H1 (cell line): ENCODE measurements around the gene INPP5A. TPM values are rescaled to one million over a fixed set of nuclear protein-coding genes. Genes with fewer than 3 reads are reported as not detected.

Experiments
- CTCF ChIA-PET: fragments of 300-600 bp; sonication (Branson Sonifier 250); formaldehyde crosslinking; loops from one replicate; lab custom pipeline; 2021; ENCODE audit not compliant: partially characterized antibody; lab: Charles Lee
- POLR2A ChIA-PET: fragments of 300-600 bp; sonication (Branson Sonifier 250); formaldehyde crosslinking; loops from one replicate; lab custom pipeline; 2021; ENCODE audit warnings: inconsistent platforms; ENCODE audit not compliant: partially characterized antibody; lab: Charles Lee
- DNase-seq, 2 experiments: peaks; one replicate each; pipeline versions ENCODE4 v3.0.0 to v3.0.0-alpha.2; 2010 to 2022; ENCODE audit warnings: low spot score in 2 of 2, low read depth in 1 of 2, mixed read lengths in 1 of 2
- FAIRE-seq: peaks from 2 replicates; lab custom pipeline; 2011; peaks lifted over from hg19 to GRCh38; lab: Jason Lieb, UNC
- H2AFZ ChIP-seq: 2 replicates; pipeline ENCODE4 v1.8.1; 2012; ENCODE audit warnings: low read length, inconsistent platforms
- H2AK5ac ChIP-seq: 2 replicates; pipeline ENCODE4 v1.6.1; 2013; ENCODE audit warnings: low read depth, low read length
- H2BK120ac ChIP-seq: replicated peaks from 2 replicates; pipeline ENCODE3; 2013; ENCODE audit warnings: low read depth, low read length, inconsistent platforms
- H2BK12ac ChIP-seq: 2 replicates; pipeline ENCODE4 v1.6.1; 2013; ENCODE audit warnings: low read depth, low read length
- H2BK15ac ChIP-seq: 2 replicates; pipeline ENCODE4 v1.6.1; 2013; ENCODE audit warnings: low read length
- H2BK20ac ChIP-seq: 2 replicates; pipeline ENCODE4 v1.6.1; 2013; ENCODE audit warnings: low read length
- H2BK5ac ChIP-seq: 2 replicates; pipeline ENCODE4 v1.6.1; 2013; ENCODE audit warnings: low read depth, low read length
- H3K14ac ChIP-seq: 2 replicates; pipeline ENCODE4 v1.6.1; 2013; ENCODE audit warnings: inconsistent platforms; ENCODE audit not compliant: insufficient read length
- H3K18ac ChIP-seq: 2 replicates; pipeline ENCODE4 v1.6.1; 2013; ENCODE audit warnings: low read length; ENCODE audit errors: extremely low read depth
- H3K23ac ChIP-seq: 2 replicates; pipeline ENCODE4 v1.6.1; 2013; ENCODE audit warnings: inconsistent platforms; ENCODE audit not compliant: insufficient read length
- H3K23me2 ChIP-seq: 2 replicates; pipeline ENCODE4 v1.6.1; 2013; ENCODE audit warnings: low read depth, low read length
- H3K27ac ChIP-seq: 2 replicates; pipeline ENCODE4 v1.6.1; 2011; ENCODE audit warnings: low read depth, low read length, inconsistent platforms
- H3K27me3 ChIP-seq, 4 experiments: replicated peaks in 1 of 4; 1 replicate in 1 of 4; 2 replicates in 3 of 4; pipeline versions ENCODE4 v1.6.1 to v1.8.1; 2011 to 2013; ENCODE audit warnings: low read length in 3 of 4, mild to moderate bottlenecking in 3 of 4, inconsistent platforms in 2 of 4, mixed read lengths in 2 of 4, moderate library complexity in 1 of 4; ENCODE audit not compliant: control insufficient read depth in 3 of 4, insufficient read depth in 3 of 4; ENCODE audit errors: extremely low read depth in 1 of 4
- H3K36me3 ChIP-seq, 4 experiments: 2 replicates each; pipeline versions ENCODE4 v1.6.1 to v1.8.1; 2011 to 2013; ENCODE audit warnings: mild to moderate bottlenecking in 4 of 4, low read length in 3 of 4, moderate library complexity in 2 of 4, control low read depth in 1 of 4, inconsistent platforms in 1 of 4; ENCODE audit not compliant: insufficient read depth in 4 of 4, control insufficient read depth in 2 of 4
- H3K4ac ChIP-seq: replicated peaks from 2 replicates; pipeline ENCODE3; 2013; ENCODE audit warnings: low read length, low read depth, mixed read lengths, inconsistent platforms; ENCODE audit not compliant: insufficient read length
- H3K4me1 ChIP-seq, 4 experiments: replicated peaks in 1 of 4; 1 replicate in 1 of 4; 2 replicates in 3 of 4; pipeline versions ENCODE4 v1.6.1 to v1.8.1; 2011 to 2013; ENCODE audit warnings: low read length in 3 of 4, inconsistent platforms in 2 of 4, mixed read lengths in 1 of 4; ENCODE audit not compliant: insufficient read depth in 4 of 4, control insufficient read depth in 3 of 4
- H3K4me2 ChIP-seq, 2 experiments: 2 replicates each; pipeline versions ENCODE4 v1.6.1 to v1.8.1; 2011 to 2013; ENCODE audit warnings: low read depth in 2 of 2, low read length in 2 of 2, control low read depth in 1 of 2, inconsistent platforms in 1 of 2, mild to moderate bottlenecking in 1 of 2; ENCODE audit not compliant: insufficient read depth in 1 of 2
- H3K4me3 ChIP-seq, 4 experiments: fragments of 200-600, 300-600 bp in 1 of 4; sonication (generic), shearing (Covaris generic), sonication (Bioruptor Twin) in 1 of 4; 2 replicates each; pipeline versions ENCODE4 v1.5.1 to v1.8.1; 2011 to 2016; ENCODE audit warnings: low read length in 4 of 4, low read depth in 3 of 4, control low read depth in 2 of 4, inconsistent platforms in 2 of 4, mild to moderate bottlenecking in 2 of 4, mixed read lengths in 1 of 4, moderate library complexity in 1 of 4; ENCODE audit not compliant: insufficient read depth in 2 of 4; ENCODE audit errors: extremely low read depth in 1 of 4
- H3K56ac ChIP-seq: replicated peaks from 2 replicates; pipeline ENCODE3; 2013; ENCODE audit warnings: low read depth, mild to moderate bottlenecking, mixed read lengths, low read length, inconsistent platforms; ENCODE audit not compliant: insufficient read length
- H3K79me1 ChIP-seq: 2 replicates; pipeline ENCODE4 v1.6.1; 2013; ENCODE audit warnings: low read depth, low read length, control low read depth
- H3K79me2 ChIP-seq, 2 experiments: 2 replicates each; pipeline versions ENCODE4 v1.6.1 to v1.8.1; 2012 to 2013; ENCODE audit warnings: low read length in 2 of 2, mild to moderate bottlenecking in 2 of 2, inconsistent platforms in 1 of 2; ENCODE audit not compliant: insufficient read depth in 2 of 2, control insufficient read depth in 1 of 2
- H3K9ac ChIP-seq, 4 experiments: replicated peaks in 1 of 4; 1 replicate in 1 of 4; 2 replicates in 3 of 4; pipeline versions ENCODE4 v1.6.1 to v1.8.1; 2011 to 2013; ENCODE audit warnings: low read depth in 3 of 4, low read length in 3 of 4, control low read depth in 2 of 4, mild to moderate bottlenecking in 2 of 4, moderate library complexity in 2 of 4, inconsistent platforms in 1 of 4; ENCODE audit errors: extremely low read depth in 1 of 4
- H3K9me3 ChIP-seq, 2 experiments: 2 replicates each; pipeline versions ENCODE4 v1.6.1 to v1.8.1; 2012 to 2013; ENCODE audit warnings: mild to moderate bottlenecking in 2 of 2, moderate library complexity in 2 of 2, control low read depth in 1 of 2, inconsistent platforms in 1 of 2, low read depth in 1 of 2, low read length in 1 of 2, mixed read lengths in 1 of 2; ENCODE audit not compliant: insufficient read depth in 2 of 2
- H4K20me1 ChIP-seq, 2 experiments: replicated peaks in 1 of 2; 2 replicates each; pipeline versions ENCODE3 to v1.8.1; 2011 to 2013; ENCODE audit warnings: inconsistent platforms in 2 of 2, low read length in 2 of 2, mild to moderate bottlenecking in 1 of 2; ENCODE audit not compliant: insufficient read depth in 2 of 2, control insufficient read depth in 1 of 2
- H4K5ac ChIP-seq: 2 replicates; pipeline ENCODE4 v1.6.1; 2013; ENCODE audit warnings: low read length, low read depth, mixed read lengths, inconsistent platforms; ENCODE audit not compliant: insufficient read length
- H4K8ac ChIP-seq: 2 replicates; pipeline ENCODE4 v1.8.0; 2013; ENCODE audit warnings: mild to moderate bottlenecking, moderate library complexity, low read length, inconsistent platforms; ENCODE audit not compliant: insufficient read depth; ENCODE audit errors: extremely low read depth
- H4K91ac ChIP-seq: replicated peaks from 2 replicates; pipeline ENCODE3; 2013; ENCODE audit warnings: low read length, mixed read lengths, inconsistent platforms; ENCODE audit not compliant: insufficient read length
- CBX5 ChIP-seq: fragments of 300-800, 300-1000 bp; sonication (generic); IDR thresholded peaks from 2 replicates; pipeline ENCODE4 v1.7.1; 2016; ENCODE audit warnings: antibody characterized with exemption, low read length, low read depth
- CBX8 ChIP-seq: fragments of 300-800, 300-1000 bp; sonication (generic); IDR thresholded peaks from 2 replicates; pipeline ENCODE4 v1.7.1; 2016; ENCODE audit warnings: low read depth, low read length, borderline replicate concordance
- CTCF ChIP-seq, 3 experiments: IDR thresholded peaks; 1 replicate in 2 of 3; 2 replicates in 1 of 3; pipeline versions ENCODE4 v1.5.1 to v1.6.1; 2011; ENCODE audit warnings: low read length in 3 of 3, mild to moderate bottlenecking in 3 of 3, inconsistent platforms in 2 of 3, low read depth in 1 of 3, moderate library complexity in 1 of 3; ENCODE audit not compliant: insufficient read depth in 1 of 3; ENCODE audit errors: control extremely low read depth in 1 of 3
- JUN ChIP-seq: IDR thresholded peaks from 2 replicates; pipeline ENCODE4 v1.6.1; 2011; ENCODE audit warnings: low read depth, mild to moderate bottlenecking, improper control_type of control experiment, low read length
- PHF8 ChIP-seq: fragments of 200-600 bp; sonication (generic); conservative IDR thresholded peaks from 2 replicates; pipeline ENCODE4 v1.7.1; 2012; ENCODE audit warnings: low read depth, mild to moderate bottlenecking, inconsistent platforms, low read length, moderate library complexity
- SIN3A ChIP-seq, 2 experiments: IDR thresholded peaks in 1 of 2; conservative IDR thresholded peaks in 1 of 2; 2 replicates each; pipeline ENCODE4 v1.6.1; 2011 to 2012; ENCODE audit warnings: low read length in 2 of 2, improper control_type of control experiment in 1 of 2, low read depth in 1 of 2, mild to moderate bottlenecking in 1 of 2
- SP1 ChIP-seq: IDR thresholded peaks from 2 replicates; pipeline ENCODE4 v1.6.1; 2011; ENCODE audit warnings: low read depth, low read length
- SP2 ChIP-seq: IDR thresholded peaks from 2 replicates; pipeline ENCODE4 v1.6.1; 2012; ENCODE audit warnings: mild to moderate bottlenecking, low read length, inconsistent platforms
- SP4 ChIP-seq: IDR thresholded peaks from 2 replicates; pipeline ENCODE4 v1.6.1; 2012; ENCODE audit warnings: low read length, inconsistent platforms
- TAF7 ChIP-seq: optimal IDR thresholded peaks from 2 replicates; pipeline ENCODE3; 2011; ENCODE audit warnings: low read depth, mild to moderate bottlenecking, inconsistent platforms, low read length, moderate library complexity, borderline replicate concordance
- TBP ChIP-seq: IDR thresholded peaks from 2 replicates; pipeline ENCODE4 v1.6.1; 2011; ENCODE audit warnings: low read depth, low read length, improper control_type of control experiment
- TEAD4 ChIP-seq: IDR thresholded peaks from 2 replicates; pipeline ENCODE4 v1.6.1; 2012; ENCODE audit warnings: low read depth, low read length, inconsistent platforms, mixed read lengths
- WGBS, 2 experiments: shearing (Covaris generic) in 1 of 2; methylation state at CpG; one replicate each; pipeline versions ENCODE4 v1.1.6 to v1.1.7; 2013 to 2015; ENCODE audit warnings: low lambda C conversion rate in 2 of 2, mixed read lengths in 2 of 2, inconsistent platforms in 1 of 2, low coverage in 1 of 2, missing lambda C conversion rate in 1 of 2; ENCODE audit not compliant: insufficient replicate concordance in 2 of 2, insufficient coverage in 1 of 2, insufficient read length in 1 of 2; ENCODE audit errors: extremely low coverage in 1 of 2, missing lambda C conversion rate in 1 of 2; 5-methylcytosine and 5-hydroxymethylcytosine counted together
- polyA plus RNA-seq, 7 experiments: library from polyadenylated mRNA; depleted of rRNA in 3 of 7; stranded (reverse) in 5 of 7; unstranded in 2 of 7; fragments of >200 nt in 5 of 7; fragments of 200-250 nt in 2 of 7; gene quantifications; 1 replicate in 5 of 7; 2 replicates in 1 of 7; 4 replicates in 1 of 7; pipeline versions ENCODE4 v1.2.1 to v1.2.3, GENCODE V29; 2011 to 2013; ENCODE audit warnings: missing spikeins in 2 of 7, mixed read lengths in 2 of 7
- total RNA-seq: library from RNA; stranded (reverse); fragmentation: NEBNext Ultra II Directional; extraction: Animal tissue kit (Norgen Biotek cat#: 25700); gene quantifications from 2 replicates; pipeline ENCODE4 v1.2.1, GENCODE V29; 2021

Gene INPP5A
- total and polyA plus RNA-seq, 2 of the 8 experiments (the other 6 are each of a cell fraction or from before 2014, with no cell fraction given) = 19.7 to 27.5 TPM

GRCh38 chr10:132753596-132753995, 216.0 kb downstream of the INPP5A start:
- Histone ChIP-seq H3K79me1 (peaks cover 2% of the 10 kb centered on the region; the same call in 1 of the 2 replicates), H3K14ac (no peak overlapping the region), H2AFZ (no peak overlapping the region), H4K8ac (no peak overlapping the region), H3K4ac (no peak overlapping the region), H2BK12ac (no peak overlapping the region), H2BK15ac (no peak overlapping the region), H2BK20ac (no peak overlapping the region), H3K23ac (no peak overlapping the region), H4K20me1 (peaks cover 0 to 4% of the 10 kb centered on the region in 2 experiments), H3K9ac (no peak overlapping the region), H2BK5ac (no peak overlapping the region), H3K9me3 (peaks cover 3 to 13% of the 10 kb centered on the region in 2 experiments; a peak in 2 of 4 replicates), H2AK5ac (no peak overlapping the region), H3K4me2 (no peak overlapping the region), H3K23me2 (no peaks in the 10 kb centered on the region), H3K18ac (no peak overlapping the region), H3K4me3 (no peak overlapping the region), H4K91ac (no peak overlapping the region), H3K79me2 (no peaks in the 10 kb centered on the region), H2BK120ac (no peak overlapping the region), H3K36me3 (peaks cover 0 to 5% (median 0%) of the 10 kb centered on the region in 4 experiments; a peak in 2 of 8 replicates), H3K27me3 (no peaks in the 10 kb centered on the region), H3K27ac (no peak overlapping the region), H4K5ac (no peak overlapping the region), H3K56ac (no peak overlapping the region), H3K4me1 (peaks cover 0 to 3% (median 0%) of the 10 kb centered on the region in 4 experiments; a peak in 1 of 7 replicates)
- CTCF ChIA-PET = no interaction called here
- POLR2A ChIA-PET = no interaction called here
- FAIRE-seq (no peak), DNase-seq (no peak)
- WGBS, 2 experiments = 94% methylated on average over 15 of the region's 15 CpGs; no CpG with 5 or more reads in 1 of the 2 experiments
- TF ChIP-seq TAF7 (no peak), SIN3A (conservative IDR thresholded peaks at IDR 0.05 in 1 of 2, IDR thresholded peaks at IDR 0.05 in 1 of 2; ENCODE audit: low read depth in 1 of 2, low read length in 2 of 2) (no peak), PHF8 (no peak), SP2 (no peak), TBP (no peak), CBX8 (no peak), SP1 (no peak), TEAD4 (no peak), SP4 (no peak), CTCF (IDR thresholded peaks at IDR 0.05; ENCODE audit: control extremely low read depth in 1 of 3, insufficient read depth in 1 of 3, low read depth in 1 of 3, low read length in 3 of 3) (no peak), CBX5 (no peak), JUN (no peak)
